PC-3 (cell line): Measurements from ENCODE around the gene SARDH.

ENCODE experiments used
- CTCF ChIP-seq: fragments of 300-600 bp; sonication (generic); conservative IDR thresholded peaks from 2 replicates; pipeline ENCODE4 v1.5.1; 2017; ENCODE audit warnings: antibody characterized with exemption, low read depth, mild to moderate bottlenecking, low read length
- EZH2 ChIP-seq: fragments of 300-600 bp; sonication (generic); IDR thresholded peaks from one replicate; pipeline ENCODE4 v1.6.1; 2017; ENCODE audit warnings: antibody characterized with exemption, mild to moderate bottlenecking, low read length; ENCODE audit not compliant: unreplicated experiment
- EZH2phosphoT487 ChIP-seq: fragments of 300-600 bp; sonication (generic); IDR thresholded peaks from 2 replicates; pipeline ENCODE4 v1.6.1; 2018; ENCODE audit warnings: mild to moderate bottlenecking, antibody characterized with exemption, low read length, borderline replicate concordance

DNA sequence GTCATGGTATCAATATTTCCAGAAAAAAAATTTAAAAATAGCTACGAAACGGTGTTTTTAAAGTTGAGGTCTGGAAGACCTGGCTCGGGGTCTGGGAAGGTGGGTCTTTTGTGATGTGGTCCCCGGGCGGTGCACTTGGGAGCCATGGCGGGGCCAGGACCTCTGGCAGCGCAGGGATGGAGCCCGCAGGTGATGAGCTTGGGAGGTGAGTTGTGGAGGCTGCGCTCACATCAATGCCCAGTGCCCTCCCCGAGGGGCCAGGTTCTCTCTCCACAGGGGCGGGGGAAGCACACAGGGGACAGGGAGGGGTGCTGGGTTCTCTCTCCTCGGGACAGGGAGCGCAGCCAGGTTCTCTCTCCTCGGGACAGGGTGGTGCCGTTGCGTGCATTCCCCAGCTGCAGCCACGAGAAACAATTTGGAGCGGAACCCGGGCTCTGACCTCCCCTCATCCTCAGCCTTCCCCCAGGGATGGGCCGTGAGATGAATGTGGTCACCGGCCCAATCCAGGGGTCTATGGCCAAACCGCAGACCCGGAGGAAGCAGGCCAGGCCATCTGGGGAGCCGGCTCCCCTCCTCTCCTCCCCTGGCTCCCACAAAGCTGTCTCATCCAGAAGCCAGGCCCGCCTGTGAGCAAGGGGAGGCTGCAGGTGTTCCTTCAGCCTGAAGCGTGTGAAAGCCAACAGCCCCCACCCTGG lies 76.2 kb downstream of the SARDH start:
- TF ChIP-seq CTCF (no peak), EZH2 (no peak), EZH2phosphoT487 (no peak)
